Posterior vena cava (tissue), 2 donors: Measurements from ENCODE around the gene RNF217. TPM values are rescaled to one million over a fixed set of nuclear protein-coding genes. Genes with fewer than 3 reads are reported as not detected.

Source experiments
- total RNA-seq, 2 donors: library from RNA; stranded (reverse); fragmentation: NEBNext Ultra II Directional; extraction: Animal tissue kit (Norgen Biotek cat#: 25700); gene quantifications; one replicate each; pipeline ENCODE4 v1.2.1, GENCODE V29; 2021
- donor health status: DM: yes; HTN: yes; CAD: no.
- donor health status: DM: yes; HTN: yes; CAD: no.

RNF217 gene
- total RNA-seq, 2 donors from 2014 or later = 23.7 to 29.2 TPM

Other genes starting within 250 kb of the RNF217 start
- gene TPD52L1, start 191.3 kb downstream of the RNF217 start, total RNA-seq = 10 to 100 TPM; 41.4 to 51.7 TPM